Measurements from ENCODE around the gene ZNF141. TPM values are rescaled to one million over a fixed set of nuclear protein-coding genes. Genes with fewer than 3 reads are reported as not detected.
A peak's percentile ranks its signal among the peaks of the same experiment; 100 is the strongest.

ZNF141 gene
- total and polyA plus RNA-seq, 12 donors, result 1.5 to 10.8 (median 7.6) TPM

- H3K9me3 ChIP-seq, result peaks cover 0 to 44% (median 0%) of the 10 kb centered on the region in 11 donors
- H3K36me3 ChIP-seq, result peaks cover 0 to 24% (median 2%) of the 10 kb centered on the region in 9 donors
- peak overlapping the region; percentile 54 to 98 (median 96) for H3K27ac ChIP-seq
- H3K4me3 ChIP-seq, result peak overlapping the region; percentile 65 to 97 (median 84)
- no peak for TF ChIP-seq CTCF (IDR thresholded peaks at IDR 0.05)
- peaks cover 3 to 34% (median 23%) of the 10 kb centered on the region in 9 donors for H3K4me1 ChIP-seq
- ATAC-seq (peak; percentile 12 to 50 (median 34)), DNase-seq (peak; percentile 5 to 44)
- intact Hi-C loops (cut with DNase I), result loop anchor here in 2 of 10 donors (10.0 kb wide), 1 partner anchor 93 kb away; no protein-coding TSS in a partner anchor
- WGBS, 2 donors, result 1 to 2% methylated on average over 52 of the region's 52 CpGs
- no peaks in the 10 kb centered on the region for H3K27me3 ChIP-seq
These were observed 531 bp downstream of the ZNF141 start for GRCh38 chr4:337932-338758.

DNA sequence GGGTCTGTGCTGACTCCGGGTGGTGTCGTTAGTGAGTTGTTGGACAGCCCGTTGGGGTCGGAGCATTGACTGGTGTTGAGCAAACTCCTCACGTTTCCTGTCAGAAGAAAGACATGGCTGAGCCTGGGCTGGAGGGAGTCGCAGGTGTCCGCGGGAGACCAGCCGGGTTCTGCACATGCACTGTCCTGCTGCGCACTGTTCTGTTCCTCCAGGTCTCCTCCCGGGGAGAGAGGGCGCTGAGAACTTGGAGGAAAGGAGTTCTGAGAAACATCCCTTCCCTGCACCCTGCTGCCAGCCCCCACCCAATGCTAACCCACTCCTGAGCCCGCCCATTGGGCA is 1.1 kb downstream of the ZNF141 start:
- DNase-seq, result peak in 1 of 2 donors; percentile 6
- H3K4me1 ChIP-seq, result peaks cover 3 to 34% (median 23%) of the 10 kb centered on the region in 9 donors
- intact Hi-C loops (cut with DNase I), result loop anchor here in 2 of 10 donors (10.0 kb wide), 1 partner anchor 94 kb away; no protein-coding TSS in a partner anchor

DNA sequence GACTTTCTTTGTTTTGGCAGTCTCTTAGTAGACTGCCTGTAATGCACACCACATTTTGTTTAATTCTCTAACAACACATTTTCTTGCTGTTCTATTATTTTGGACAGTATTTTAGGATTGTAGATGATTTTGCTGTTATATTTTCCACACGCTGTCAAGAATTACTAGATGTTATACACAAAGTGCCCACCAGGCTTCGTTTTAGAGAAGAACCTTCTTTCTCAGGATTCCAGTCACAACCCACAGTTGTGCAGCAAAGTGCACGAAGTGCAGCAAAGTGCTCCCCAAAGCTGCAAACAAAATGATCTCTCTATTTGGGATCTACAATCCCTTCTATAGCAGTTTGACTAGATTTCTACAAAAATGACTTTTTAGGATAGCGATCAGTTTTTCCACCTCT is 2.4 kb downstream of the ZNF141 start:
- peaks cover 0 to 41% (median 20%) of the 10 kb centered on the region in 9 donors for H3K36me3 ChIP-seq
- 92% methylated on average over 4 of the region's 4 CpGs for WGBS, 2 donors
- ATAC-seq, result no peak
- no peak overlapping the region for H3K27ac ChIP-seq
- intact Hi-C loops (cut with DNase I), result loop anchor here in 1 of 10 donors (10.0 kb wide), 1 partner anchor 295 kb away; no protein-coding TSS in a partner anchor
- H3K9me3 ChIP-seq, result peaks cover 0 to 63% (median 3%) of the 10 kb centered on the region in 11 donors
- H3K4me3 ChIP-seq, result no peak overlapping the region
- peak in 1 of 9 donors; percentile 39 for TF ChIP-seq CTCF (IDR thresholded peaks at IDR 0.05)
- DNase-seq, result no peak
- no peaks in the 10 kb centered on the region for H3K27me3 ChIP-seq
- H3K4me1 ChIP-seq, result peaks cover 3 to 34% (median 23%) of the 10 kb centered on the region in 9 donors

More for the DNA sequence above, 1.1 kb downstream of the ZNF141 start:
- H3K36me3 ChIP-seq, result peaks cover 0 to 28% (median 7%) of the 10 kb centered on the region in 9 donors
- peaks cover 0 to 50% (median 0%) of the 10 kb centered on the region in 11 donors for H3K9me3 ChIP-seq
- no peaks in the 10 kb centered on the region for H3K27me3 ChIP-seq
- peak overlapping the region; percentile 65 to 97 (median 84) for H3K4me3 ChIP-seq
- 16 to 24% methylated on average over 13 of the region's 13 CpGs for WGBS, 2 donors
- H3K27ac ChIP-seq, result peak overlapping the region in 4 of 10 donors; percentile 94 to 97 (median 96)
- no peak for TF ChIP-seq CTCF (IDR thresholded peaks at IDR 0.05)
- no peak for ATAC-seq

DNA sequence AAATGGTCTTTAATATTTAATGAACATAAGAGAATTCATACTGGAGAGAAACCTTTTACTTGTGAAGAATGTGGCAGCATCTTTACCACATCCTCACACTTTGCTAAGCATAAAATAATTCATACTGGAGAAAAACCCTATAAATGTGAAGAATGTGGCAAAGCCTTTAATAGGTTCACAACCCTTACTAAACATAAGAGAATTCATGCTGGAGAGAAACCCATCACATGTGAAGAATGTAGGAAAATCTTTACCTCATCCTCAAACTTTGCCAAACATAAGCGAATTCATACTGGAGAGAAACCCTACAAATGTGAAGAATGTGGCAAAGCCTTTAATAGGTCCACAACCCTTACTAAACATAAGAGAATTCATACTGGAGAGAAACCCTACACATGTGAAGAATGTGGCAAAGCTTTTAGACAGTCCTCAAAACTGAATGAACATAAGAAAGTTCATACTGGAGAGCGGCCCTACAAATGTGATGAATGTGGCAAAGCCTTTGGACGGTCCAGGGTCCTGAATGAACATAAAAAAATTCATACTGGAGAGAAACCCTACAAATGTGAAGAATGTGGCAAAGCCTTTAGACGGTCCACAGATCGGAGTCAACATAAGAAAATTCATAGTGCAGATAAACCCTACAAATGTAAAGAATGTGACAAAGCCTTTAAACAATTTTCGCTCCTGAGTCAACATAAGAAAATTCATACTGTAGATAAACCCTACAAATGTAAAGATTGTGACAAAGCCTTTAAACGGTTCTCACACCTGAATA is 35.6 kb downstream of the ZNF141 start:
- Histone ChIP-seq H3K27ac (no peak overlapping the region), H3K4me1 (no peaks in the 10 kb centered on the region), H3K4me3 (no peak overlapping the region), H3K27me3 (no peaks in the 10 kb centered on the region), H3K36me3 (peaks cover 6 to 98% (median 64%) of the 10 kb centered on the region in 9 donors), H3K9me3 (peaks cover 11 to 100% (median 99%) of the 10 kb centered on the region in 11 donors)
- WGBS, 2 donors, result 99% methylated on average over 7 of the region's 7 CpGs
- no peak for TF ChIP-seq CTCF (IDR thresholded peaks at IDR 0.05)
- ATAC-seq (no peak), DNase-seq (no peak)
- intact Hi-C loops (cut with DNase I), result loop anchor here in 5 of 10 donors (5.0 to 10.0 kb wide), 4 partner anchors 62 to 82 kb away; no protein-coding TSS in a partner anchor
